RKO (cell line): ENCODE measurements around the gene UBE2I.
"Not testable (repeated sequence)": the region's sequence is repeated elsewhere in the genome, so short reads cannot be mapped to it uniquely, and the experiment has no call there.

ENCODE experiments used
- DNase-seq: peaks from one replicate; pipeline ENCODE4 v3.0.0-alpha.2; 2016; ENCODE audit warnings: low spot score

UBE2I gene

DNA sequence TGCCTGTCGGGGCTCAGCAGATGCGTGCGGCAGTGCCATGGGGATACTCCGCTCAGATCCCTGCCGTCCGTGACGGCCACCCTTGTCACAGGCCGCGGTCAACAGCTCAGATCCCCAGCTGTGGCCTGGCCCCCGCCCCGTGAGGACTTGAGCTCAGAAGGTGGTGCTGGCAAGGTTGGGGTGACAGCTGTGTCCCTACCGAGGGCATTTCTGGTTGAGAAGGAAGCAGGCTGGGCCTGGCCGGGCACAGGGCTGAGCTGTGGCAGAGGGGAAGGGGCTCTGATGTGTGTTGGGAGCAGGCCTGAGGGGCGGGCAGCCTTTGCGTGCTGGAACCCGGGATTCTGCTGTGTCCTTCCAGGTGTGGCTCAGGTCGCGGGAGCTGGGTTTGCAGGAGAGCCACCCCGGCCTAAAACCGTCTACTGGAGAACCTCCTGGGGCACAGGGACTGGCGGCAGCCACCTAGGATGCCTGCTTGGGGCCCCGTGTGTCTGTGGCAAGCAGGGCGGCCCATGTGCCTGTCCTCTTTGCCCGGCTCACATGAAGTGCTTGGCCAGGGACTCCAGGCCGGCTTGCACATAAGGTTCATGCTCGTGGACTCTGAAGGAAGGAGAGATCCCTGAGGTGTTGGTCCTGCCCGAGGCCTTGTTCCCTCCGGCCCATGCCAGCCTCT is 5.1 kb downstream of the UBE2I start:
- DNase-seq = no peak

DNA sequence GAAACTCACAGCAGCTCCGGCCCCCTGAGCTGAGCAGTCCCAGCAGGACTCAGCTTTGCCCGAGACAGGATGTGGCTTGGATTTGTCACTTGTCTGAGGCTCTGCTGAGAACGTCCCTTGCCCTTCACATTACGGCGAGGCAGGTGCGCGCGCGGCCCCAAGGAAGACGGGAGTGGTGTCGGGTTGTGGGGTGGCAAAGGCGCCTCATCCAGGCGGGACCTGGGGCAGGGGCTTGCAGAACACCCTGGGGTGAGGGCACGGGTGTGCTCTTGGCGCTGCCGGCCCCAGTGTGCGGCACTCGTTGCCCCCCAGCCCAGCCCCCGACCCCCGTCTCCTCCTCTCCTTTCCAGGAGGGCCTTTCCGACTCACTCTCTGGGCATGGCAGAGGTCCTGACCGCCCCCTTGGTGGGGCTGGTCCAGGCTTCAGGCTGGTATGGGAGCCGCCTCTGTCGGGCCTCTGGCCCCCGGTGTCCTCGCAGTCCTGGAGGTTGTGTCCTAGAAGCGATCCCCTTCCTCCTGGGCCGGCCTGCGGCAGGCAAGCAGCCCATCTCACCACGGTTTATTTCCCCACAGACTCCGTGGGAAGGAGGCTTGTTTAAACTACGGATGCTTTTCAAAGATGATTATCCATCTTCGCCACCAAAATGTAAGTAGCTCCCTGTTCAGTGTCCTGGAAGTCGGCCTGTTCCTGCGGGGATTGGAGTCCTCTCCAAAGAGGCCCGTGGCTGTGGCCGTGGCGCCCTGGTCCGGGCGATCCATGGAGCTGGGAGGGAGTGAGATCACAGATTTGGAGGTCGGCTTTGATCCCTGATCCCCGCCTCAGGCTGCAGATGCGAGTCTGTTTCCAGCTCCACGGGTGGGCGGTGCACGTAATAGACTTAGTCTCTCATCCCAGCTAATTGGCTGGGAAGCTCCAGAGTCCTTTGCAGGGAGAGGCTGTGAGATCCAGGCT is 5.9 kb downstream of the UBE2I start:
- DNase-seq = no peak

DNA sequence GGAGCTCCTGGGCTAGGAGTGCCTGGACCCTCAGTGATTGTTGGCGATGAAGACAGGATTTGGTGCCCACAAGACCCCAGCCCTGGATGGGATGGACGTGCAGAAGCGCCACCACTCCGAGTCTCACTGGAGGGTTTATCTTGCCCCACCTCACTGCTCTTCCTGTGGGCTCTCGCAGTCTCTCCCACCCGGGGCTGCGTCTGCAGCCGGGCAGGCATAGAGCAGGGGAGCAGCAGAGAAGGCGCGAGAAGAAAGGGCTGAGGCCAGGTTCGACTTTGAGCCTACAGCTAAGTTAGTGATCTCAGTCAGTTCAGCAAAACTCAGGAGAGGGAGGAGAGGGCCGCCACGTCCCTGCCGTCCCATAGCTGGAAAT is 6.6 kb downstream of the UBE2I start:
- DNase-seq = no peak

DNA sequence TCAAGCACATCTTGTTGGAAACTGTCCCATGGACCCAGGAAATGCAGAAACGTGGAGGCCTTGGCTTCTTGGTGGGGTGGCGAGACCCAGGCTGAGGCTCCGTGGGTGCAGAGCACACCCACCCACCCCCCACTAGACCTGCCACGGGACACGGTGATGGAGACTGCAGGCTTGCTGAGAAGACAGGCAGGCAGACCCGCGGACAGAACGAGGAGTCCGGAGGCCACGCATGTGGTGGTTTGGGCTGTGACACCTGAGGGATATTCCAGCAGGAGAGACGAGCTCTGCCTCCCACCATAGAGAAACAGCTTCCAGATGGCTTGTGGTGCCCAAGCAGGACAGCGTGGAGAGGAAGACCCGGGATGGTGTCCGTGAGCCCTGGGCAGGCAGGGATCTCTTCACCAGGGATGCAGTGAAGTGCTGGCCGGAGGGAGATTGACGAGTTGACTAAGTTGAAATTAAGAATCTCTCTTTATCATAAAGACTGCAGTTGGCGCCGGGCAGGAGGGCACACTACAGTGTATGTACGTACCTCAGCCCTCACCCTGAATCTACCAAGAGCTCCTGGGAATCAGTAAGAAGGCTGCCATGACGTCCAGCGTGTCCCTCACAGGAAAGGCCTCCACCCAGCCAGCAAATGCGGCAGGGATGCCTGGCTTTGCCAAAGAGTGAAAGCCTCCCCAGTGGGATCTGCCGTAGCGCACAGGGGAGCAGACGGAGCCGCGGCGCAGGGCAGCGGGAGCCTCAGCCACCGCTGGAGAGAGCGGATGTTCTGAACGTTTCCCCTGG is 8.2 kb downstream of the UBE2I start:
- no peak for DNase-seq

DNA sequence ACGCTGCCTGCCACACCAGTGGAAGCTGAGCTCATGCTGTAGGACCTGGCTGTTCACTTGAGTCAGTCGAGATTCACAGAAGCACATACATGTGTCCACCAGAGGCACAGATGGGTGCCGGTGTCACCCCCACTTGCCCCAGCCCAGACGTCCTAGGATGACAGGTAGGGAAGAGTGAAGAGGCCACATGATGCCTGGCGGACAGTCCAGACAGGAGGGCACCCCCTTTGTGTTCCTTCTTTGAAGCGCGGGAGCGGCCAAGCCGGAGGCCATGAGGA is 8.8 kb downstream of the UBE2I start:
- no peak for DNase-seq

DNA sequence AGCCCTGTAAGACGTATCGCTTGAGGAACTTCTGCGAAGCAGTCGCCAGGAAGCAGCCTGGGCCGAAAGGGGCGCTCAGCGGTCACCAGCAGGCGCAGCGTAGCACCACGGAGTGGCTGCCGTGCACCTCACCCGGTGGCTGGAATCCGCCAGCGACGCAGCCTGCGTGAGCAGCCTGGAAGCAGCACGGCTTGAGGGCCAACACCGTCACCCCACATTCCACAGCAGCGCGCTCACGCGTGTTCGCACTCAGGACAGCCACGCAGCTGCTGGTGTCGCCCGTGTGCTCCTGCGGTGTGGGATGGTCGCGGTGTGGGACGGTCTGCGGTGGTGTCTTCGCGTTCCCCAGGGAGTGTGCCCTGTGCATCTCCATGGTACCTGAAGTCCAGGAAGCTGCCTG is 9.6 kb downstream of the UBE2I start:
- no peak for DNase-seq

DNA sequence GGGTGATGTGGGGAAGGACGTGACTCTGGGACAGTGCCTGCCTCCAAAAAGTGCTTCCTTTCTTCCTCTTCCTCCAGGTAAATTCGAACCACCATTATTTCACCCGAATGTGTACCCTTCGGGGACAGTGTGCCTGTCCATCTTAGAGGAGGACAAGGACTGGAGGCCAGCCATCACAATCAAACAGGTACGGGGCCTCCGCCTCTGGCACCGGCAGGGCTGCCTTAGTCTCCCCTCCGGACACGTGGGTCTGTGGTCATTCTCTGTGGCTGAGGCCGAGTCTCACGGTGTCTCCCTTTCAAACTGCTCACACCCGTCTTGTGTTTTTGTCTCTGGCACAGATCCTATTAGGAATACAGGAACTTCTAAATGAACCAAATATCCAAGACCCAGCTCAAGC is 10.7 kb downstream of the UBE2I start:
- no peak for DNase-seq

DNA sequence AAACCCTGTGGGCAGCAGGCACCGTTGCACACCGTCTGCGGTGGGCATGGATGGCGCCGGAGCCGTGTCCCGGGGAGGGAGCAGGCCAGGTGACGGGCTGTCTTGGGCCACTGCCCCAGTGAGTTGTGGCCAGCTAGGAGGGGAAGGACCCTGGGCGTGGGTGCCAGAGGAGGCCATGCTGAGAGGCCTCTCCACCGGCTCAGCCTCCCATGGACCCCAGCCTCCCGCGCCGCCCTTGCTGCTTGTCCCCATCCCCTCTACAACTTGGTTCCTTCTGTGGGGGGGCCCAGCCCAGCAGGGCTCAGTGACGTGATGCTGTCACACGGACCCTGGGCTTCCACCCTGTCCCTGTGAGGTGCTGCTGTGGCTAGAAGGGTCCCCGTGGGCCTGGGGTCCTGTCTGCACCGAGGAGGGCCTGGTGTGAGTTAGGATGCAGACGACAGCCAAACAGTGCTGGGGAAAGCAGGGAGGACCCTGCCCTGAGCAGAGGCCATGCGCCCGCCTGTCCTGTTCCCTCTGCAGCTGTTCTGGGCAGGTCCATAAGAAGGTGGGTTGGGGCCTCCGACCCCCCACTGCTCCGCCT is 11.3 kb downstream of the UBE2I start:
- no peak for DNase-seq

DNA sequence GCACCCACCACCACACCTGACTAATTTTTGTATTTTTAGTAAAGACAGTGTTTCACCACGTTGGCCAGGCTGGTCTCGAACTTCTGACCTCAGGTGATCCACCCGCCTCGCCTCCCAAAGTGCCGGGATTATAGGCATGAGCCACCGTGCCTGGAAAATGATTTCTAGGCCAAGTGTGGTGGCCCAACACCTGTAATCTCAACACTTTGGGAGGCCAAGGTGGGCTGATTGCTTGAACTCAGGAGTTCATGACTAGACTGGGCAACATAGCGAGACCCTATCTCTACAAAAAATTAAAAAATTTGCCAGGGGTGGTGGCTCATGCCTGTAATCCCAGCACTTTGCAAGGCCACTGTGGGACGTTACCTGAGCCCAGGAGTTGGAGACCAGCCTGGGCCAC is 13.0 kb downstream of the UBE2I start:
- DNase-seq = no peak

DNA sequence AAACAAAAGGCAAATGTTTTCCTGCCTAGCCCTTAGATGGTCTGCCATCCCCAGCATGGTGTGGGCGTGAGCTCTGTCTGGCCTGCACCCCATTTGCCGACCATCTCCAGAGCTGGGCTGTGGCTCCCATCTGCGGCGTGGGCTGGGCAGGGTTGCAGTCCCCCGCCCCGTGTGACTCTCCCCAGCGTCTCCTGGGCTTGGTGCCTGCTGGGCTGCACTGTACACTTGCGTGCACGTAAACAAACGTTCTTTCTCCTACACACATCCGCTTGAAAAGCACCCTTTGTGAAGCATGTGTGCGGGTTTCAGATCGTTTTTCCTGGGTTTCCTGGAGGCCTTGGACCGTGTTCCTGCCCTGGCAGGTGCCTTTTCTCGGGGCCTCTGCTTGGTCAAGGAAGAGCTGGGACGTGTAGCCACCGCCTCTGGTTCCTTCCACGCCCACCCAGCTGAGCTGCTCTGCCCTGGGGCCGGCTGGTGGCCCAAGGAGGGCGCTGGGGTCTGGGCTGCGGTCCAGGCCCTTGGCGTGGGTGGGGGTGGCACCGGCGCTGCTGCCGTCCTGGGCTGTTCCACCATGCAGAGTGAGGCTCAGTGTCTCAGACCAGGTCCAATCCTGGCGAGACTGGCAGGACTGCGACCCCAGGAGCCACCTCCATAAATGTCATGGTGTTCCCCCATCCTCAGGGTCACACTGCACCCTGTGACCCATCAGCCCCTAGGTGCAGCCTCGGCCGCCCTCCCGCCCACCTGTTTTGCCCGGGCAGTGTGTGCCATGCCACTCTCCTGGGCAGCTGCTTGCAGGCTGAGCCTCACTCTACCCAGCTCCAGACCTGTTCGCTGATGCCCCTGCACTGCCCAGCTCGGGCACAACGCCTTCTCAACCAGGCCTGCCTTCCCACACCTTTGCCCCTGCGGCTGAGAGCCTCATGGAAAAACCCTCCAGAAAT is 14.1 kb downstream of the UBE2I start:
- no peak for DNase-seq

DNA sequence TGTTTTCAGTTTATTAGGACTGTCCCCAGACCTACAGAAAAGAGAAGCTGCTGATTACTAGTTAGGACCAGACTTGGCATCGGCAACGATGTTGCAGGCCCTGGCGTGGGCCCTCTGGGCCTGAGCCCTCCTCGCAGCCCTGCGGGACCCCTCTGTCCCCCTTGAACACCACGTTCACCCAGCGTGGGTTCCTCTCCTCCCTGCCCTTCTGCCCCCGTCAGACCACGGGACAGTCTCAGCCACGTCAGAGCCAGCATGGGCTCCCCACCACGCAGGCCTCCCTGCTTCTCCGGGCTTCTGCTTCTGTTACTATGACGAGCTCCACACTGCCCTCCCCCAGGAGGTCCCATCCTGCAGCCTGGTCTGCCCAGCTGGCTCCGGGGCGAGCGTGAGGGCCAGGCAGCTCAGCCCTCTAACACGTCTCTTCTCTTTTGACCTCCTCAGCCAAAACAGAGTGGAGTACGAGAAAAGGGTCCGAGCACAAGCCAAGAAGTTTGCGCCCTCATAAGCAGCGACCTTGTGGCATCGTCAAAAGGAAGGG is 14.9 kb downstream of the UBE2I start:
- no peak for DNase-seq

DNA sequence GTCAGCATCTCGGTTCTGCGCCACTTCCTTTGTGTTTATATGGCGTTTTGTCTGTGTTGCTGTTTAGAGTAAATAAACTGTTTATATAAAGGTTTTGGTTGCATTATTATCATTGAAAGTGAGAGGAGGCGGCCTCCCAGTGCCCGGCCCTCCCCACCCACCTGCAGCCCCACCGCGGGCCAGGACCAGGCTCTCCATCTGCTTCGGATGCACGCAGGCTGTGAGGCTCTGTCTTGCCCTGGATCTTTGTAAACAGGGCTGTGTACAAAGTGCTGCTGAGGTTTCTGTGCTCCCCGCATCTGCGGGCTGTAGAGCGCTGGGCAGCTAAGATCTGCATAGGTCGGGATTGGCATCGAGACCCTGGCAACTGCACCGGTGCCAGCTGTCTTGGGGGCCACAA is 15.8 kb downstream of the UBE2I start:
- DNase-seq = no peak

DNA sequence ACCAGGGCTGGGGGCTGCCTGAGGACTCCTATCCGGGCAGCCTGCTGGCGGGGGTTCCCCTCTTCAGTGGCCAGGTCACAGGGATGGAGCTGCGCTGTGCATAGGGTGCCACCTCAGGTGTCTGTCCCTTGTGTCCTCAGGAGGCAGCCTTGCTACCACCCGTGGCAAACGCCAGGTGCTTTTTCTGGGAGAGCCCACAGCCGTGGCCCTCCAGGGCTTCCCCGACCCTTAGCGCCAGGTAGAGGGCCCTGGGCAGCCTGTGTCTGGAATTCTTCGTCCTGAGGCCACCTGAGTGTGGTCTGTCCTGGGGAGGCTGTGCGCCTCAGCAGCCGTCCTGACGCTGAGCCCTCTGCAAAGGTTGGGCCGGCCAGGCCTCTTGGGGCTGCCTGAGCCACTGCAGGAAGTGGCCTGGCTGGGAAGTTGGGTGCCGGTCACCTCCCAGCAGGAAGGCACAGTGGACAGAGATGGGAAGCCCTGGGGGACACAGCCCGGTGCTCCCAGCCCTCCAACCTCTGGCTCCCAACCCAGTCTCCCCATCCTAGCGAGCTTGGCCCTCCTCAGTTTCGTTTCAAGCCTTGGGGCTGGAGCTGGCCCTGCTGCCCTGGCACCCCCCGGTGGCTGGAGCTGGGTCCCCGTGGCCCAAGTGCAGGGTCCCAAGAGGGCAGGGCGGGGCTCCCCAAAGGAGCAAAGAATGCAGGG is 16.4 kb downstream of the UBE2I start:
- no peak for DNase-seq

DNA sequence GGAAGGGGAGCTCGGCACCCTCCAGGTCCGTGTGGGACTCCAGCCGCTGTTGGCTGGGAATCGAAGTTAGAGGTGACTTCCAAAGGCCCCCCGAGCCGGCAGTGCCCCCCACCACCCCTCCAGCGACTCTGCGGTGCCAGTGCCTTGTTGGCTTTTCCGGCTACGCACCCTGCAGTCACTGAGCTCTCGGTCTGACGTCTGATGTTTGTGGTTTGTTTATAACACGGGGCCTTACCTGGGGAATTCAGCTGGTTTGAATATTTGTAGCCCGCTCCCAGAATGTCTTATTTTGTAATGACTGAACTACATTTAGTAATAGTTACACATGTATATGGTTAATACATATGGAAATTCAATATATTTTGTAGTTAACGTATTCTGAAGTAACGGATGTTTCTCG is 17.0 kb downstream of the UBE2I start:
- DNase-seq = no peak

DNA sequence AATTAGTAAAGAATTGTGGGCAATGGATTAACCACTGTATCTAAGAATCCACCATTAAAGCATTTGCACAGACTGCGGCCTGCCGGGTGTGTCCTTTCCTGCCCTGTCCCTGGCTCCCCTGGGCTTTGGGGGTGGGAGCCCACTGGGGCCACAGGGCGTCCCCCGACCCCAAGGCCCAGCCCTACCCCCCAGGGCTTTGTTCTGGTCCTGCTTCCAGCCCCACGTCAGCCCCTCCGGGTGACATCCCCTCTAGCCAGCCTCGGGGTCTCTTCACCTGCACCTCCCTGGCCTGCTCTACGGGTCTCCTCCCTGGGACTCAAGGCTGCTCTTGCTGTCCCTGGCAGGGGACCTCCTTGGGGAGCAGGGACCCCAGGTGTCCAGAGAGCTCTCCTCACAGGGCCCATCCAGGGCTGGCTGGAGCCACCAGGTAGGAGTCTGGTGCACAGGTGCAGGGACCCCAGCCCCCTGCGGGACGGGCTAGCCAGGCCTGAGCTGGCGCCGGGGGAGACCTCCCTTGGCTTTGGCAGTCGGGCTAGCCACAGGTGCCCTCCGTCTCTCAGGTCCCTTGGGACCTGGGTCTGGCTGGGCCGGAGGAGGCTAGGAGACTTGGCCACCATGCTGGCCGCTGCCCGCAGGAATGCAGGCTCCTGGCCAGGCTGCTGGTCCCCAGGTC is 17.6 kb downstream of the UBE2I start:
- no peak for DNase-seq

DNA sequence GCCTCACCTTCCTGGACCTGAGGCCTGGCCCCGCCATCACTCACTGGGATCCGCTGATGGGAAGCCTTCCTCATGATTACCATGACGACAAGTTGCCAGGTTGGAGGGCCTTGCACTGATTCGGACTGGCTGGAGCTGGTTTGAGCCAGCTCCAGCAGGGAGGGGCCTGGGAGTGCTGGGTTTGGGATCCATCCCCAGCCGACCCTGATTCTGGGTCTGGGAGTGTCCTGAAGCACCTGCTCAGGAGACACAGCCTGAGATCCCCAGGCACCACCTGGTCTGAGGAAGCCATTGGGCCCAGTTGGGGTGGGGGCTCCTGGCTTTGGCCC is 18.1 kb downstream of the UBE2I start:
- no peak for DNase-seq

DNA sequence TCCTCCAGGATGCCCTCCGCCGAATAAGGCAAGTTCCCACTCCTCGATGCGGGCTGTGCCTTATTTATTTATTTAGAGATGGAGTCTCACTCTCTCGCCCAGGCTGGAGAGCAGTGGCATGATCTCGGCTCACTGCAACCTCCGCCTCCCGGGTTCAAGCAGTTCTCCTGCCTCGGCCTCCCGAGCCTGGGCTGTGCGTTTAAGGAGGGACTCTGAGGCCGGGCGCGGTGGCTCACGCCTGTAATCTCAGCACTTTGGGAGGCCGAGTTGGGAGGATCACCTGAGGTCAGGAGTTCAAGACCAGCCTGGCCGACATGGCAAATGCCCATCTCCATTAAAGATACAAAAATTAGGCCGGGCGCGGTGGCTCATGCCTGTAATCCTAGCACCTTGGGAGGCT is 18.7 kb downstream of the UBE2I start:
- DNase-seq = not testable (repeated sequence)

DNA sequence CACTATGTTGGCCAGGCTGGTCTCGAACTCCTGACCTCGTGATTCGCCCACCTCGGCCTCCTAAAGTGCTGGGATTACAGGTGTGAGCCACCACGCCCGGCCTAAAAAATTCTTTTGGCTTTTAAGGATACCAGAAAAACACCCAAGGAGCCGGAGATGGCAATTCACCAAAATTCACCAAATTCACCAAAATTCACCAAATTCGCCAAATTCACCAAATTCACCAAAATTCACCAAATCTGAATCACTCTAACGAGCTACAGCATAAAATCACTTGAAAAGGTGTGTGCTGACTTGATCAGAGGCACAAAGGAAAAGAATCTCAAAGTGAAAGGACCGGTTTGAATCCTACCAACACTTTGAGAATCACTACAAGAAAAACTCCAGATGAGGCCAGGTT is 19.5 kb downstream of the UBE2I start:
- DNase-seq = not testable (repeated sequence)

DNA sequence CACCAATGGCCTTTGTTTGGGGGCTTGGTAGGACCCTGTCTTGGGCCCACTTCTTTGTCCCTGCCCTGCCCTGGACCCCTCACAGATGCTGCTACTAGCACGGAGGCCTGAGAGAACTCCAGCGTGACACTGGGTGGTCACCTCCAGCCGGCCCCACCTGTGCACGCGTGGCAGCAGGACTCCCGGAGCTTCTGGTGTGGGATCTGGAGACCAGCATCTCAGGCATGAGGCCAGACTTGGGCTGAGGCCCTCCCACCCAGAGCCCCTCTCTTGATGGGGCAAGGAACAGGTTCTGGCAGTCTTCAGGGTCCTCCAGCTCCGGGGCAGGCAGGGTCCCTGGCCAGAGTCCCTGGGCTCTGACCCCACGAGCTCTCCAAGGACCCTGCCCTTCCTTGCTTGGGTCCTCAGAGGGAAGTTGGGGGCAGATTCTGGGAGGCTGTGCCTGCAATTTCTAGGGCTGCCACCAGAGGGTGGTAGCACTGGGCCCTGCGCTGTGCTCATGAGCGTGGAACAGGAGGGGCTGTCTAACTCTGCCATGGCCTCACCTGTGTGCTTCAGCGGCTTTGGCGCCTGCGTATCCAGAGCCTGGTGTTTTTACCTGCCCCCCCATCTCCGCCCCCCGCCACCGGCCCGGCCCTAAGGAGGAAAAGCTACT is 21.0 kb downstream of the UBE2I start:
- DNase-seq = no peak
